Hepatocyte (in vitro differentiated cells): Measurements from ENCODE around the gene LMAN2L. TPM values are rescaled to one million over a fixed set of nuclear protein-coding genes. Genes with fewer than 3 reads are reported as not detected.

Experiments used
- polyA plus RNA-seq: library from polyadenylated mRNA; unstranded; fragments of >200 nt; fragmentation: Nextera tagmentation; extraction: Ambion mirVana; gene quantifications from 2 replicates; pipeline ENCODE4 v1.2.1, GENCODE V29; 2016
- total RNA-seq: library from RNA; depleted of rRNA; stranded (reverse); fragments of >200 nt; gene quantifications from 2 replicates; pipeline ENCODE4 v1.2.3, GENCODE V29; 2014

Gene LMAN2L
- total and polyA plus RNA-seq, 2 experiments from 2014 or later, result 35.6 to 46.7 TPM

Other genes with a start within 250 kb of the LMAN2L start
- 6.2 and 8.1 TPM in 2 replicates for gene NEURL3, start 234.7 kb downstream of the LMAN2L start, total RNA-seq
- 1.8 and 10.5 TPM in 2 replicates for gene NEURL3, start 234.7 kb downstream of the LMAN2L start, polyA plus RNA-seq
- gene ARID5A, start 203.3 kb downstream of the LMAN2L start, total RNA-seq, result 4.9 and 6.9 TPM in 2 replicates
- gene ARID5A, start 203.3 kb downstream of the LMAN2L start, polyA plus RNA-seq, result 11.9 and 13.3 TPM in 2 replicates
- 26.7 and 27.7 TPM in 2 replicates for gene KANSL3, start 101.8 kb downstream of the LMAN2L start, total RNA-seq
- gene KANSL3, start 101.8 kb downstream of the LMAN2L start, polyA plus RNA-seq, result 18.4 and 20.4 TPM in 2 replicates
- gene FER1L5, start 97.3 kb downstream of the LMAN2L start, total RNA-seq, result 0.10 and 0.28 TPM in 2 replicates
- gene FER1L5, start 97.3 kb downstream of the LMAN2L start, polyA plus RNA-seq, result 0.21 and 0.33 TPM in 2 replicates
- 10.8 and 11.0 TPM in 2 replicates for gene CNNM4, start 20.8 kb upstream of the LMAN2L start, total RNA-seq
- 8.8 and 11.3 TPM in 2 replicates for gene CNNM4, start 20.8 kb upstream of the LMAN2L start, polyA plus RNA-seq
- 17.0 and 17.1 TPM in 2 replicates for gene CNNM3, start 76.2 kb upstream of the LMAN2L start, total RNA-seq
- gene CNNM3, start 76.2 kb upstream of the LMAN2L start, polyA plus RNA-seq, result 23.7 and 25.8 TPM in 2 replicates
- gene ANKRD23, start 104.0 kb upstream of the LMAN2L start, total RNA-seq, result 1.8 and 2.0 TPM in 2 replicates
- gene ANKRD23, start 104.0 kb upstream of the LMAN2L start, polyA plus RNA-seq, result 4.4 and 4.7 TPM in 2 replicates
- 9.0 and 13.6 TPM in 2 replicates for gene ANKRD39, start 118.0 kb upstream of the LMAN2L start, total RNA-seq
- gene ANKRD39, start 118.0 kb upstream of the LMAN2L start, polyA plus RNA-seq, result 25.6 and 34.9 TPM in 2 replicates
- gene SEMA4C, start 130.0 kb upstream of the LMAN2L start, total RNA-seq, result 30.2 and 37.5 TPM in 2 replicates
- gene SEMA4C, start 130.0 kb upstream of the LMAN2L start, polyA plus RNA-seq, result 28.6 and 33.4 TPM in 2 replicates
- not detected in 2 replicates for gene FAM178B, start 246.5 kb upstream of the LMAN2L start, total RNA-seq
- gene FAM178B, start 246.5 kb upstream of the LMAN2L start, polyA plus RNA-seq, result 1.6 and 2.6 TPM in 2 replicates